Ascending aorta (tissue), 2 donors: ENCODE data around the gene TECTA. TPM values are rescaled to one million over a fixed set of nuclear protein-coding genes. Genes with fewer than 3 reads are reported as not detected.

Source experiments
- DNase-seq, 2 donors: peaks; one replicate each; pipeline ENCODE4 v3.0.0-alpha.2; 2019; ENCODE audit warnings: low spot score in 2 of 2
- H3K27ac ChIP-seq, 2 donors: fragments of 200-600 bp; sonication (generic); one replicate each; pipeline ENCODE4 v1.5.1; 2016 to 2017; ENCODE audit warnings: mild to moderate bottlenecking in 1 of 2
- H3K27me3 ChIP-seq: fragments of 200-600 bp; sonication (generic); one replicate; pipeline ENCODE4 v1.5.1; 2017
- H3K36me3 ChIP-seq, 2 donors: fragments of 200-600 bp; sonication (generic); one replicate each; pipeline ENCODE4 v1.5.1; 2016
- H3K4me1 ChIP-seq, 2 donors: fragments of 200-600 bp; sonication (generic); one replicate each; pipeline ENCODE4 v1.5.1; 2016 to 2017; ENCODE audit warnings: mild to moderate bottlenecking in 1 of 2
- H3K4me3 ChIP-seq, 2 donors: fragments of 200-600 bp; sonication (generic); one replicate each; pipeline ENCODE4 v1.5.1; 2016 to 2017; ENCODE audit warnings: mild to moderate bottlenecking in 1 of 2
- H3K9me3 ChIP-seq, 2 donors: fragments of 200-600 bp; sonication (generic); one replicate each; pipeline ENCODE4 v1.5.1; 2016
- CTCF ChIP-seq, 3 experiments: fragments of 200-600 bp in 2 of 3; fragments of 450-650 bp in 1 of 3; sonication (generic) in 2 of 3; IDR thresholded peaks; one replicate each; pipeline ENCODE4 v1.5.1; 2016 to 2019; ENCODE audit warnings: antibody characterized with exemption in 3 of 3, mild to moderate bottlenecking in 1 of 3, moderate library complexity in 1 of 3
- intact Hi-C: fragments of 100-400 bp; cut with DNase I; formaldehyde crosslinking; loops from one replicate; pipeline ENCODE4 v1.15.1; 2023
- total RNA-seq: library from RNA; depleted of rRNA; stranded (reverse); fragments of >200 nt; gene quantifications from one replicate; pipeline ENCODE4 v1.1.0, GENCODE V29; 2016

TECTA gene
- total RNA-seq, 1 donor from 2014 or later, result not detected

- H3K27ac ChIP-seq, result no peak overlapping the region
- TF ChIP-seq CTCF (IDR thresholded peaks at IDR 0.05), result no peak
- no peak overlapping the region for H3K4me3 ChIP-seq
- H3K9me3 ChIP-seq, result peaks cover 0 to 9% of the 10 kb centered on the region in 2 donors
- no peak for DNase-seq
- no peaks in the 10 kb centered on the region for H3K36me3 ChIP-seq
- no peaks in the 10 kb centered on the region for H3K4me1 ChIP-seq
- no peaks in the 10 kb centered on the region for H3K27me3 ChIP-seq
- intact Hi-C loops, result no loop called here
Observed at GRCh38 chr11:121117788-121118187, 16.7 kb downstream of the TECTA start.

DNA sequence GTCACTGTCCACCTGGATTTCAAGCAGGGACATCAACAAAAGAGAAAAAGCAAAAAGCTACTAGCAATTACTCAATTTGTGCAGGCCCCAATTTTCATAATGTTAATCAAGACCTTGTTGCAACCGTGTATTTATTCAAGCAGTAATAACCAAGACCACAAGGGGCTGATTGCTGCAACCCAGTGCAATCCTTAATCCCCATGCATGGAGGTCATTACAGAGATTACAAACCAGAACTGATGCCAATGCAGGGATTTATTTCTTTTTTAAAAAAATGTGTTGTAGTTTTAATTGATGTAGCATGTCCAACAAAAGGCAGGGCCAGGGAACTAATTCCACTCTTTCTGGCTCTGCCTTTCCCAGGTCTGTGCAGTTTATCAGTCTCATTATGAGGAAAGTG is 18.4 kb downstream of the TECTA start:
- no peak for TF ChIP-seq CTCF (IDR thresholded peaks at IDR 0.05)
- Histone ChIP-seq H3K27ac (no peak overlapping the region), H3K4me1 (no peaks in the 10 kb centered on the region), H3K27me3 (no peaks in the 10 kb centered on the region), H3K4me3 (no peak overlapping the region), H3K36me3 (no peaks in the 10 kb centered on the region), H3K9me3 (peaks cover 0 to 9% of the 10 kb centered on the region in 2 donors)
- intact Hi-C loops, result no loop called here
- no peak for DNase-seq

DNA sequence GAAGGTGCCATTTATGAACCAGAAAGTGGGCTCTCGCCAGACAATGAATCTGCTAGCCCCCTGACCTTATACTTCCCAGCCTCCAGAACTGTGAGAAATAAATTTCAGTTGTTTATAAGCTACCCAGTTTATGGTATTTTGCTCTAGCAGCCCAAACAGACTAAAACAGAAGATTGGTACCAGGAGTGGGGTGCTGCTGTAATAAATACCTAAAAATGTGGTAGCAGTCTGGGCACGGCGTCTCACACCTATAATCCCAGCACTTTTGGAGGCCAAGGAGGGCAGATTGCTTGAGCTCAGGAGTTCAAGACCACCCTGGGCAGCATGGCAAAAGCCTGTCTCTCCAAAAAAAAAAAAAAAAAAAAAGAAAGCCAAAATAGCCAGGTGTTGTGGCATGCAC is 21.3 kb downstream of the TECTA start:
- no peaks in the 10 kb centered on the region for H3K27me3 ChIP-seq

GRCh38 chr11:121123496-121124069 is 22.5 kb downstream of the TECTA start:
- no peak for TF ChIP-seq CTCF (IDR thresholded peaks at IDR 0.05)
- Histone ChIP-seq H3K4me1 (no peaks in the 10 kb centered on the region), H3K36me3 (no peaks in the 10 kb centered on the region), H3K9me3 (peaks cover 0 to 9% of the 10 kb centered on the region in 2 donors), H3K27ac (peak overlapping the region in 1 of 2 donors; percentile 1), H3K4me3 (no peak overlapping the region), H3K27me3 (no peaks in the 10 kb centered on the region)
- no peak for DNase-seq
- intact Hi-C loops, result no loop called here

More for the DNA sequence above, 21.3 kb downstream of the TECTA start:
- H3K4me3 ChIP-seq, result no peak overlapping the region
- H3K27ac ChIP-seq, result no peak overlapping the region
- intact Hi-C loops, result no loop called here
- no peak for DNase-seq
- no peaks in the 10 kb centered on the region for H3K36me3 ChIP-seq
- H3K4me1 ChIP-seq, result no peaks in the 10 kb centered on the region
- H3K9me3 ChIP-seq, result peaks cover 0 to 9% of the 10 kb centered on the region in 2 donors
- no peak for TF ChIP-seq CTCF (IDR thresholded peaks at IDR 0.05)

- DNase-seq, result no peak
- TF ChIP-seq CTCF (IDR thresholded peaks at IDR 0.05), result no peak
- intact Hi-C loops, result no loop called here
- H3K4me3 ChIP-seq, result no peak overlapping the region
- no peak overlapping the region for H3K27ac ChIP-seq
- no peaks in the 10 kb centered on the region for H3K4me1 ChIP-seq
- H3K9me3 ChIP-seq, result peaks cover 0 to under 1% of the 10 kb centered on the region in 2 donors
- no peaks in the 10 kb centered on the region for H3K27me3 ChIP-seq
- H3K36me3 ChIP-seq, result no peaks in the 10 kb centered on the region
Observed at GRCh38 chr11:121127809-121128208, 26.8 kb downstream of the TECTA start.
